CD4-positive, alpha-beta T cell treated with Interferon gamma for 1 hour (primary cell): ENCODE results near the gene AP3S1.

Experiments used
- DNase-seq: peaks from one replicate; pipeline ENCODE4 v3.0.0-alpha.2; 2020

AP3S1 gene

GRCh38 chr5:115829913-115830312, 11.8 kb upstream of the AP3S1 start:
- no peak for DNase-seq

DNA sequence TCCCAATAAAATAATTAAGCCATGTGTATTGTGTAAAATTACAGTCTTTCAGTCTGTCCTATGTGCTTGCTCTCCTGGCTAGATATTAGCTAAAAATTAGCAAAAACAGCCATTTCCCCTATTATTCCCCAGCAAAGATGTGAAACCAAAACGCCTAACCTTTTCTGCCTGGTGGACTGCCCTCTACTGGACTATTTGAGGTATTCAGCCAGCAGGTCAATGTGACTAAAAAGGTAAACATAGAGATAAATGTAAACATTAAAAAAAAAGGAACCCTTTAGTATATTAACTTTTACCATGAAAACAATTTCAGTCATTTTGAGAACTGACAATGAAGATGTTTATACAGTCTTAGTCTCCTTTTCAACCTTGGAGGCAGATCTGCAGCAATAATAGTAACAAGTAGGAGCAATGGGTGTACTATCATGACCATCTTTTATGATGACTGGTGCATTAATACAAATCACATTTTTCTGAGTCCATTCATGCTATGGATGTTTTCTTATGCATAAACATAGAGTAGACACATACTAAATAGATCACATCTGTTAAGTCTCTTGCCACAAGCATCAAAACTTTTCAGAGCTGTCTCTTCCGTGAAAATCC, 10.5 kb upstream of the AP3S1 start:
- DNase-seq, result peak; percentile 22

- no peak for DNase-seq
Measured at GRCh38 chr5:115835481-115835880, 6.3 kb upstream of the AP3S1 start.

- DNase-seq, result peak; percentile 25
Measured at GRCh38 chr5:115838885-115839518, 2.7 kb upstream of the AP3S1 start.

DNA sequence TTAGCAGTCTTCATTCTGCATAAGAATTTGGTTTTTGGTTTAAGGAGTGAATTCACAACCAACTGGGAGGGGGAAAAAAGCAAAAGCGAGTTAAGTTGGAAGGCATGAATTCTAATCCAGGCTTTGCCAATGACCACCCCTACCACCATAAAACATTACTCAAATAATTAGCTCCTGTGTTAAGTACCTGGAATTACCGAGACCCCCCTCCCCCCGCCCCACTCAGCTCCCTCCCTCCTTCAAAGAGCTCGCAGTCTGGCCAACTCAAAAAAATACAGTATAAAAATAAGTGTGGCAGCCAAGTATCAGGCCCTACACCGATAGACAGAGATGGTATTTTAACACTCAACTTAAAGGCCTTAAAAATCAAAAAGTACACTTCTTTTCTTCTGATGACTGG, 862 bp upstream of the AP3S1 start:
- DNase-seq, result no peak

- DNase-seq, result no peak
Measured at GRCh38 chr5:115842089-115842935, 577 bp downstream of the AP3S1 start.

DNA sequence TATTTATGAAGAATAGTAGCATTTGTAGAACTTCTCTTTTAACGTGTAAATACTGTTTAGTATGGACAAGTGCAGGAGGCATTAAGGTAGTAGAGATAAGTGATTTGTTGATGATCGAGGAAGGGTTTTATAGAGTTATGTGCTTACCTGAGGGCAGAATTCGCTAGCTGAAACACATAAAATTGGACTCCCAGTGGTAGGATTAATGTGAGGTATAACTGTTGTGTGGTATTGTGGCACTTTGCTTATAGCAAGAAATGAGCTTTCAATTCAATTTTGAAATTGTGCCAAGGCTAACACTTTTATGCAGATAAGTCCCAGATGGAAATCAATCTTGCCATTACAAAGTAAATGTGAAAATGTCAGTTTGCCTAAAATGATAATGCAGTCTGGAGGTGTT, 1.2 kb downstream of the AP3S1 start:
- DNase-seq, result no peak

DNA sequence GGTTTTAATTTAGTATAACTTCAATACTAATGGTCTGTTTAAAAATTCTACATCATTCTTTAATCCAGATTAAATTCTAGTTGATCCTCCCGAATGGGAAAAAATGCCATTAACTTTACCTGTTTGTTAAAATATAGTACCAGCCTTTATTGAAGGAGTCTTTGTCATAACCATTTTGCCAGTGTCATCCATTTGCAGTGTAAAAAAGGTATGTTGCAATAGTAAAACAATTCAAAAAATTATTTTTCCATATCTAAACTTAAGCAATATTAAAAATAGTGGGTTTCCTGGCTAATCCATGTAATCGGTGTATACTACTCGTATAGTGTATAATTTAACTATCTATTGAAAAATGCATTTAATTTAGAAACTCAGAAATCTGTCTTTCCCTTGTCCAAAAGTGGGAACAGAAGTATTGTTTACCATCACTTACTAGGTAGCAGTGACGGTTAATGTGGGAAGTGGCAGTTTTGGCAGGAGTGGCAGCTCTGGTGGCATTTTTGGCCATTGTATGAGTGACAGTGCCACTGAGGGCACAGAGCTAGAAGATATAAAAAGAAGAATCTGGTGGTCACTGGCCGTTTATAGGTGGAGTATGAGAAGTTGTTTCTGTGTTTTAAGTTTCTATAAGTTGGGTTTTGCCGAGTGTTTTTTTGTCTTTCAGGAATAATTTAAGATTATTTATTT, 1.9 kb downstream of the AP3S1 start:
- DNase-seq, result no peak

- no peak for DNase-seq
Measured at GRCh38 chr5:115844321-115844817, 2.6 kb downstream of the AP3S1 start.

- DNase-seq, result no peak
Measured at GRCh38 chr5:115847290-115847689, 5.6 kb downstream of the AP3S1 start.

- DNase-seq, result no peak
Measured at GRCh38 chr5:115849258-115849798, 7.6 kb downstream of the AP3S1 start.

GRCh38 chr5:115850744-115851416, 9.1 kb downstream of the AP3S1 start:
- no peak for DNase-seq

- DNase-seq, result no peak
Measured at GRCh38 chr5:115854139-115854538, 12.4 kb downstream of the AP3S1 start.

DNA sequence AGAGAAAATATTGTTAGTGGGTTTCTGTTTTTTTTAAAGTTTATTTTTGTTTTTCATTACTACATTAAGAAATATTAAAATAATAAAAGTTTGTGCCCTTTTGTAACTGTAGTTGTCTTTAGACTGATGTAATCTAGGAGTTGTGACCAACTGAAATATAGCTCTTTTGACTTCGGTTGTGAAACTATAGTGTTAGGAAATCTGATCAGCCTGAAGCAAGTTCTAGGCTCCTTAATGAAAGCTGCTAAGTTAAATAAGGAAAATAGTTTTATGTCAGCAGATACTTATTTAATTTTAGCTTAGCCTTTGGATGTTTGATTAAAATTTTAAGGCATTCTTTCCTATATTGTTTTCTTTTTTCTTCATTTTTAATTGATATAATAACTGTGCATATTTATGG, 14.2 kb downstream of the AP3S1 start:
- no peak for DNase-seq

- DNase-seq, result no peak
Measured at GRCh38 chr5:115857057-115857479, 15.3 kb downstream of the AP3S1 start.

- no peak for DNase-seq
Measured at GRCh38 chr5:115857626-115858349, 16.1 kb downstream of the AP3S1 start.

GRCh38 chr5:115858396-115858795, 16.7 kb downstream of the AP3S1 start:
- DNase-seq, result no peak

DNA sequence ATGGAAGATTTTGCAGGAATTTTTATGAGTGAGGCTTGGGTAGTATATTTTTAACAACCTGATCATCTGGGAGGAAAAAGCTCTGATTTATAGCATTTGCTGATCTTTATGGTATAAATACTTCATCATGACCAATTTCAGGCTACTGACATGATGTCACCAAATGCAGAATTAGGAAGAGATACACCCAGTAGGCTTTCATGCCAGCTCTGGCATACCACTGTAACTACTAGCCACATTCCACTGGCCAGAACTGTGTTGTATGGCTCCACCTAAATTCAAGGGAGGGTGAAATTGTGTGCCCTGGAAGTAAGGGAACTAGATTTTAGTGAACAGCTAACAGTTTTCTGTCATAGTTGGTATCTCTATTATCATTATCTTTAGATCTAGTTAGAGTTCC, 17.6 kb downstream of the AP3S1 start:
- no peak for DNase-seq

GRCh38 chr5:115869256-115869795, 27.6 kb downstream of the AP3S1 start:
- DNase-seq, result no peak

- DNase-seq, result no peak
Measured at GRCh38 chr5:115872447-115872846, 30.7 kb downstream of the AP3S1 start.

DNA sequence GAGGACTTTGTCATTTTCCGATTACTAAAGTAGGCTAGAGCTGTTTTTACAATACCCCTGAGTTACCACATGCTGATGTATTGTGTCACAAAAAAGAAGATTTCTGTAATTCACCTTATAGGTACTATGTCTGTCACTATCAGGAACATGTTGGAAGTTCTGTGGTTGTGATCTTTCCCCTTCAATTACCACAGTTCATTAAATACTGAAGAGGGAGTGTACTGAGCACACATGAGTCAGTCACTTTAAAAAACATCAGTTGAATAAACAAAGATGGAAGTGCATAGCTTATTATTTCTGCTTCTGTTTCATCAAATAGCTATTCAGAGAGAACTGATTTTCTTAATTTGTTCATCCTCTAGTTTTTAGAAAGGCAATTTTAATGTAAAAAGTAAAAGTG, 31.7 kb downstream of the AP3S1 start:
- DNase-seq, result no peak
